Measurements from ENCODE around the gene CCDC159. TPM values are rescaled to one million over a fixed set of nuclear protein-coding genes. Genes with fewer than 3 reads are reported as not detected.
"Not testable (repeated sequence)": the region's sequence is repeated elsewhere in the genome, so short reads cannot be mapped to it uniquely, and the experiment has no call there.

CCDC159 gene
- polyA plus RNA-seq, 1 experiment = 21.4 TPM

DNA sequence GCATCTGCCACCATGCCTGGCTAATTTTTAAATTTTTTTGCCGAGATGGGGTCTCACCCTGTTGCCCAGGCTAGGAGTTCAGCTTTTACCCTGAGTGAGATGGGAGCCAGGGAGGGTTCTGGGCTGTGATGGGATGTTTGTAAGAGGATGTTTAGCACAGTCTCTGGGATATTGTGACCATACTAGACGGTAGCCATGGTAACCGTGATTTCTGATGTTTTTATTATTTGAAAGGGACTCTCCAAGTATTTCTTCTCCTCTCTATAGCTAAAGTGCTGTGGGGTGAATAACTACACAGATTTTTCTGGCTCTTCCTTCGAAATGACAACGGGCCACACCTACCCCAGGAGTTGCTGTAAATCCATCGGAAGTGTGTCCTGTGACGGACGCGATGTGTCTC is 40.0 kb upstream of the CCDC159 start:
- no peak for DNase-seq (ENCODE audit: low read depth)
- TF ChIP-seq, protein P1, sequence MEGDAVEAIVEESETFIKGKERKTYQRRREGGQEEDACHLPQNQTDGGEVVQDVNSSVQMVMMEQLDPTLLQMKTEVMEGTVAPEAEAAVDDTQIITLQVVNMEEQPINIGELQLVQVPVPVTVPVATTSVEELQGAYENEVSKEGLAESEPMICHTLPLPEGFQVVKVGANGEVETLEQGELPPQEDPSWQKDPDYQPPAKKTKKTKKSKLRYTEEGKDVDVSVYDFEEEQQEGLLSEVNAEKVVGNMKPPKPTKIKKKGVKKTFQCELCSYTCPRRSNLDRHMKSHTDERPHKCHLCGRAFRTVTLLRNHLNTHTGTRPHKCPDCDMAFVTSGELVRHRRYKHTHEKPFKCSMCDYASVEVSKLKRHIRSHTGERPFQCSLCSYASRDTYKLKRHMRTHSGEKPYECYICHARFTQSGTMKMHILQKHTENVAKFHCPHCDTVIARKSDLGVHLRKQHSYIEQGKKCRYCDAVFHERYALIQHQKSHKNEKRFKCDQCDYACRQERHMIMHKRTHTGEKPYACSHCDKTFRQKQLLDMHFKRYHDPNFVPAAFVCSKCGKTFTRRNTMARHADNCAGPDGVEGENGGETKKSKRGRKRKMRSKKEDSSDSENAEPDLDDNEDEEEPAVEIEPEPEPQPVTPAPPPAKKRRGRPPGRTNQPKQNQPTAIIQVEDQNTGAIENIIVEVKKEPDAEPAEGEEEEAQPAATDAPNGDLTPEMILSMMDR (IDR thresholded peaks at IDR 0.05; ENCODE audit: insufficient read depth, low read depth, low read length) = no peak
- Histone ChIP-seq H3K4me3 (ENCODE audit: low read depth, low read length) (no peak overlapping the region), H3K36me3 (ENCODE audit: control insufficient read depth, insufficient read depth, low read length) (no peaks in the 10 kb centered on the region), H3K27me3 (ENCODE audit: control insufficient read depth, insufficient read depth, low read length) (peaks cover 4% of the 10 kb centered on the region; the same call in 1 of the 2 replicates)
- POLR2A ChIA-PET = no interaction called here
- CTCF ChIA-PET = interaction anchor here (0.9 to 1.2 kb wide), 2 partner anchors 9 to 16 kb away, joined by 3 to 4 read pairs; no protein-coding TSS in a partner anchor

DNA sequence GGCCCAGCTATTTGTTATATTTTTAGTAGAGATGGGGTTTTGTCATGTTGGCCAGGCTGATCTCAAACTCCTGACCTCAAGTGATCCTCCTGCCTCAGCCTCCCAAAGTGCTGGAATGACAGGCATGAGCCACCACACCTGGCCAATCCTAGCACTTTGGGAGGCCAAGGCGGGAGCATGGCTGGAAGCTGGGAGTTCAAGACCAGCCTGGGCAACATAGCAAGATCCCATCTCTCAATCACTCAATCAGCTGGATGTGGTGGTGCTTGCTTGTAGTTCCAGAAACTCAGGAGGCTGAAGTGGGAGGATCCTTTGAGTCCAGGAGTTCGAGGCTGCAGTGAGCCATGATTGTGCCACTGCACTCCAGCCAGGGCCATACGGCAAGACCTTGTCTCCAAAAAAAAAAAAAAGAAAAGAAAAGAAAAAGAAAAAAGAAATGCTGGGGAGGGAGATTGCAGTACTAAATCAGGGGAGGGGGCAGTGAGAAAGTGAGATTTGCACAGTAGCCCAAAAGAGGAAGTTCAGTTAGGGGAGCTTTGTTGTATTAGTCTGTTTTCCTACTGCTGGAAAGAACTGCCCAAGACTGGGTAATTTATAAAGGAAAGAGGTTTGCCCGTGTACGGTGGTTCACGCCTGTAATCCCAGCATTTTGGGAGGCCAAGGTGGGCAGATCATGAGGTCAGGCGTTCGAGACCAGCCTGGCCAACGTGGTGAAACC is 25.9 kb upstream of the CCDC159 start:
- H3K36me3 ChIP-seq (ENCODE audit: control insufficient read depth, insufficient read depth, low read length); H3K4me3 ChIP-seq (ENCODE audit: low read depth, low read length); H3K27me3 ChIP-seq (ENCODE audit: control insufficient read depth, insufficient read depth, low read length); POLR2A ChIA-PET; DNase-seq (ENCODE audit: low read depth); CTCF ChIA-PET: not testable (repeated sequence)

DNA sequence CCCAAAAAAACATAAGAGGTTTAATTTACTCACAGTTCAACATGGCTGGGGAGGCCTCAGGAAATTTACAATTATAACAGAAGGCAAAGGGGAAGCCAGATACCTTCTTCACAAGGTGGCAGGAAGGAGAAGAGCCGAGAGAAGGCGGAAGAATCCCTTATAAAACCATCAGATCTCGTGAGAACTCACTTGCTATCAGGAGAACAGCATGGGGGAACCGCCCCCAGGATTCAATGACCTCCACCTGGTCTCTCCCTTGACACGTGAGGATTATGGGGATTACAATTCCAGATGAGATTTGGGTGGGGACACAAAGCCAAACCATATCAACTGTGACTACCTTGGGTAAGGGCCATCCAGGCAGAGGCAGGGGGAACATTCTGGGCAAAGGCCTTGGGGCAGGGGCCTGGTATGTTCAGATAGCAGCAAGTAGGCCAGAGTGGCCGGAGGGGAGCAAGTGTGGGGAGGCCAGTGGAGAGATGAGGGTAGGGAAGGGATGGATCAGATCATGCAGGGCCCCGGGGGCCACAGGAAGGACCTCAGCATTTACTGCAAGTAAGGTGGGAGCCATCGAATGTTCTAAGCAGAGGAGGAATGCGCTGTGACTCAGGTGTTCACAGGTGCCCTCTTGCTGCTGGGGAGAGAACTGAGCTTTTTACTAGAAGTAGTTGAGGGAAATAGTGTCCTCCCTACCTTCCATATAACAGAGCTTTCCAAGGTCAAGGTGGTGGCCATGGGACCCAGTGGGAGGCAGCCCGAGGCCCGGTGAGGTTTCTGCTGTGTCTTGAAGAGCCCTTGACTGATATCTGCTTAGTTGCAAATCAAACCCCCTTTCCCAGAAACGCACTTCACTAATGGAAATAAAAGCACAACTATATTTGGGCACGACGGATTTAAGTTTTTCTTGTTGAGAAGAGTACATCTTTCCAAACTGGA is 24.9 kb upstream of the CCDC159 start:
- ChIA-PET CTCF (interaction anchor here (0.6 to 1.2 kb wide), 4 partner anchors 15 to 239 kb away, joined by 3 to 4 read pairs (median 4); no protein-coding TSS in a partner anchor), POLR2A (no interaction called here)
- H3K27me3 ChIP-seq (ENCODE audit: control insufficient read depth, insufficient read depth, low read length) = no peaks in the 10 kb centered on the region
- no peak overlapping the region for H3K4me3 ChIP-seq (ENCODE audit: low read depth, low read length)
- TF ChIP-seq, protein P1 (IDR thresholded peaks at IDR 0.05; ENCODE audit: insufficient read depth, low read depth, low read length) = no peak
- H3K36me3 ChIP-seq (ENCODE audit: control insufficient read depth, insufficient read depth, low read length) = no peaks in the 10 kb centered on the region; the same call in 1 of the 2 replicates
- DNase-seq (ENCODE audit: low read depth) = no peak

DNA sequence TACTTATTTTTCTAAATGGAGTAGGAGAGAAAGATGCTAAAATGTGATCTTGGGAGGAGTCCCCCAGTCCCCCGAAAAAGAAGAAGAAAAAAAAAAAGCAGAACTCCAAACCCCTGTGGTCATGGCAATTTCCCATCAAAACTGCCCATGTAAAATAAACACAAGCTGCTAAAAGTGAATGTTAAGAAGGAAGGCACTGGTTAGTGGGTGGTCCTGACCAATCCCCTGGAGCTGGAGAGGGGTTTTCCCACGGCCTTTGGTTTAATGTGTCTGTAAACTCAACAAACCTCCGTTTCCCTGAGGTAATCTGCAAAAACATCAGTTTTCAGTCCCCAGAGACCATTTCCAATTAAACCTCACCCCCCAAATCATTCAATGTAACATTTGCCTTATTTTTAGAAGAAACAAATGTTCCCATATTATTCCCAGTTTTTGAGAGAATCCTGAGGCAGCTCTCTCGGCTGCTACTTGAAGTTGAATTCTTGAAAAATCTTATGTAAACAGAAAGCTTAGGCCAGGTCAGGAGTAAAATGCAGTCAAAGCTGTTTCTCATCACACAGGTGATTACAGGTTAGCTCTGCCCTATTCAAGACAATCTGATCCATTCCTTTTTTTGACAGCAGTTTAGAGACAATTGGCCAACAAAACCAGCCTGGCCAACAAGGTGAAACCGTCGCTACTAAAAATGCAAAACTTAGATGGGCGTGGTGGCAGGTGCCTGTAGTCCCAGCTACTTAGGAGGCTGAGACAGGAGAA is 23.9 kb upstream of the CCDC159 start:
- H3K4me3 ChIP-seq (ENCODE audit: low read depth, low read length) = no peak overlapping the region
- CTCF ChIA-PET = interaction anchor here (0.6 to 1.2 kb wide), 5 partner anchors 16 to 59 kb away, joined by 3 to 4 read pairs (median 3); no protein-coding TSS in a partner anchor
- POLR2A ChIA-PET = no interaction called here
- H3K27me3 ChIP-seq (ENCODE audit: control insufficient read depth, insufficient read depth, low read length) = no peaks in the 10 kb centered on the region
- no peaks in the 10 kb centered on the region; the same call in 1 of the 2 replicates for H3K36me3 ChIP-seq (ENCODE audit: control insufficient read depth, insufficient read depth, low read length)
- DNase-seq (ENCODE audit: low read depth) = no peak
- TF ChIP-seq, protein P1 (IDR thresholded peaks at IDR 0.05; ENCODE audit: insufficient read depth, low read depth, low read length) = no peak

DNA sequence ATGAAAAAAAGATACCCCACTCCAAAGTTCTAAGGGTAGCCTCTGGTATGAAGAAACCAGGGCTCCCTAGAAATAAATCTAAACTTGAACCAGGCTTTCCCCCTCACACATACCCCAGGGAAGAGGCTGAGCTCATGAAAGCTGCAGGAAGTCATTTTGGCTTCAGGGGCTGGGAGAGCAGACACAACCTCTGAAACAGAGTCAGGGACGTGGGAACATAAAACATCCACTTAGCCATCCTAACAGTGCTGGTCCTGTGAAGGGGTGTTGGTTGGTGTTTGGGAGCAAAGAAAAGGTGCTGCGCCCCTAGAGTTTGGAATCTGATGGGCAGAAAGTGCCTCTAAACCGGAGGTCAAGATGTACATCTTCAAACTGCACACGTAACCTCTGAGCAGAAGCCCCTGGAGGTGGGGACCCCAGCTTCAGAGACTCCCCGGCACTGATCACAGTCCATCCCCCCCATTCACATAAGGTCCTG is 22.7 kb upstream of the CCDC159 start:
- Histone ChIP-seq H3K4me3 (ENCODE audit: low read depth, low read length) (no peak overlapping the region), H3K27me3 (ENCODE audit: control insufficient read depth, insufficient read depth, low read length) (no peaks in the 10 kb centered on the region), H3K36me3 (ENCODE audit: control insufficient read depth, insufficient read depth, low read length) (no peaks in the 10 kb centered on the region; the same call in 1 of the 2 replicates)
- ChIA-PET CTCF (interaction anchor here (0.7 to 1.9 kb wide), 6 partner anchors 13 to 96 kb away, joined by 3 to 8 read pairs (median 4); partner anchors contain the start of genes EPOR and RGL3), POLR2A (no interaction called here)
- DNase-seq (ENCODE audit: low read depth) = no peak
- TF ChIP-seq, protein P1 (IDR thresholded peaks at IDR 0.05; ENCODE audit: insufficient read depth, low read depth, low read length) = peak; percentile 25
